VCaP (cell line): ENCODE measurements around the gene CDC42EP3.

Source experiments
- H3K27ac ChIP-seq: fragments of 450-650 bp; 2 replicates; pipeline ENCODE4 v1.5.1; 2017
- CTCF ChIP-seq: fragments of 450-650 bp; conservative IDR thresholded peaks from 2 replicates; pipeline ENCODE4 v1.5.1; 2017; ENCODE audit warnings: mild to moderate bottlenecking, moderate library complexity

Gene CDC42EP3

GRCh38 chr2:37641582-37642171 is 29.8 kb downstream of the CDC42EP3 start:
- TF ChIP-seq CTCF: no peak
- no peak overlapping the region for H3K27ac ChIP-seq

- no peak for TF ChIP-seq CTCF
- H3K27ac ChIP-seq: no peak overlapping the region
Measured at GRCh38 chr2:37639631-37640030, 31.8 kb downstream of the CDC42EP3 start.

GRCh38 chr2:37638973-37639372 is 32.5 kb downstream of the CDC42EP3 start:
- no peak overlapping the region for H3K27ac ChIP-seq

GRCh38 chr2:37637985-37638384 is 33.5 kb downstream of the CDC42EP3 start:
- H3K27ac ChIP-seq: no peak overlapping the region
- no peak for TF ChIP-seq CTCF

More at GRCh38 chr2:37638973-37639372, 32.5 kb downstream of the CDC42EP3 start:
- TF ChIP-seq CTCF: no peak

- no peak overlapping the region for H3K27ac ChIP-seq
- no peak for TF ChIP-seq CTCF
Measured at GRCh38 chr2:37637190-37637860, 34.1 kb downstream of the CDC42EP3 start.

- no peak for TF ChIP-seq CTCF
- no peak overlapping the region for H3K27ac ChIP-seq
Measured at GRCh38 chr2:37636381-37637066, 34.9 kb downstream of the CDC42EP3 start.

- no peak for TF ChIP-seq CTCF
- H3K27ac ChIP-seq: no peak overlapping the region
Measured at GRCh38 chr2:37635504-37636380, 35.7 kb downstream of the CDC42EP3 start.
